CD4-positive, alpha-beta T cell treated with Interleukin-21 for 1 hour (primary cell): ENCODE measurements around the gene IFNB1.

ENCODE experiments used
- DNase-seq: peaks from one replicate; pipeline ENCODE4 v3.0.0-alpha.2; 2020

IFNB1 gene

GRCh38 chr9:21077781-21078180 lies at the start of gene IFNB1:
Gene IFNB1, minus strand, starts transcription at chr9:21077942. Its CDS starts 73 bp downstream, at chr9:21077869.
- DNase-seq, result no peak

DNA sequence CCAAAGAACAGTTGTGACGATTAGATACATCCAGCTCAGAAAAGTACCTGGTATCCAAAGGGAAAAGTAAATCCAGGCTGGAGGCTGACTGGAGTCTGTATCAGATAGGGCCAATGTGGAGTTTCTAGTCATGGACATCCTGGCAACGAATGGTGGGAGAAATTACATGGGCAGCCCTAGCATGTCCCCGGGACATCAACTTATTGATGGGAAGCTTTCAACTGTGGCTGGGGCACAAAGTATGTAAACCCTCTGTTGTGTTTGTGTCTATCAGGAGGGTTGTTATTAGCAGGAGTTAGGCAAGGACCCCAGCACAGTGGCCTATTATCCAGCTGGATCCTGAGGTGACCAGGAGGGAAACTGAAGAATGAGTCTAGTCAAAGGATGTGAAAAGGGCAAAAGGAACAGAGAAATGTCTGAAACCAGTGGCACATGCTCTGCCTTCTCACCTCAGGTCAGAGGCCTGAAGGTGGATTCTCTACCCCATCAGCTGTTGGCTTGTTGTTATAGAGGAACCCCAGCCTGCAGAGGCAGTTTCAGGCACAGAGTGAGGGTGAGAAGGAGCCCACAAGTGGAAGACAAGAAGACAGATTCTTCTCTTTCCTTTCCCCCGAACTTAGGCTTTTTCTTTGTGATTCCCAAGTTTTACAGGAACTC lies 44.0 kb upstream of the IFNB1 start:
- no peak for DNase-seq

GRCh38 chr9:21121079-21121478 lies 43.3 kb upstream of the IFNB1 start:
- no peak for DNase-seq

GRCh38 chr9:21119093-21119770 lies 41.5 kb upstream of the IFNB1 start:
- no peak for DNase-seq

GRCh38 chr9:21114311-21114710 lies 36.6 kb upstream of the IFNB1 start:
- DNase-seq, result no peak

DNA sequence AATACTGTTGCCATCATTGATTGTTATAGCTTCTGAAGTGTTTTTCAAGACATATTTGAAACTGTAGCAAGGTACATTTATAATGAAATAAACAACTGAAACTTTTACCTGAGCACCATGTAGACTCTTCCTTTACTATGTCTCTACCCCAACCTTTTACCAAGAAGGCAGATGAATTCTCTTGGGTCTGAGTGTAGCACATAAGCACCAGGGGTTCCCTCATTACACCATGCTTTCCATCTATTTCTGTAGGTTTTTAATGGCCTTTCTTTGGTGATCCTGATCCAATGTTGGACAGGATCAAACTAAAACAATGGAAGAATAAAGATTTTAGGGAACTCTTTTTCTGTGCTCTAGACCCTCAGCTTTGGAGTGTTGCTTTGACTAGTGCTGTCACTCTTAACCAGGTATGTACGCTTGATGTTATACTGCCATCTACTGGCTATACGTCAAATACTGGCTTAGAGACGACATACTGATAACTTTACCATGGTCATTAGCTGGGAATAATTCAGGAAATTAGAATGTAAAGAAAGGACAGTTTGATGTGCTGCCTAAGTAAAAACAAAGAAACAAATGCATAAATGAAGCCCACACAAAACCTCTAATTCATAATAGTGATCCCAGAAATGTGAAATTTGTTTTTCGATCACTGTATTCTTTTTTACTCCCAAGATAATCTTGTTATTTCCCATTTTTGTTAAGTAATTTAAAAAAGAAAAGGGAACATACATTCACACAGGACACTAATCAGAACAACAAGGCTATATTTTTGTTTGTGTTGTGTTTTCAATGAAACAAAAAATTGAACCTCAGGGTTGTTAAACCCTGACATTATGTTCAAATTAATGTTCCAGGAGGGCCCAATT lies 33.2 kb upstream of the IFNB1 start:
- peak; percentile 78 for DNase-seq

- DNase-seq, result no peak
Observed at GRCh38 chr9:21104787-21105186, 27.0 kb upstream of the IFNB1 start.

DNA sequence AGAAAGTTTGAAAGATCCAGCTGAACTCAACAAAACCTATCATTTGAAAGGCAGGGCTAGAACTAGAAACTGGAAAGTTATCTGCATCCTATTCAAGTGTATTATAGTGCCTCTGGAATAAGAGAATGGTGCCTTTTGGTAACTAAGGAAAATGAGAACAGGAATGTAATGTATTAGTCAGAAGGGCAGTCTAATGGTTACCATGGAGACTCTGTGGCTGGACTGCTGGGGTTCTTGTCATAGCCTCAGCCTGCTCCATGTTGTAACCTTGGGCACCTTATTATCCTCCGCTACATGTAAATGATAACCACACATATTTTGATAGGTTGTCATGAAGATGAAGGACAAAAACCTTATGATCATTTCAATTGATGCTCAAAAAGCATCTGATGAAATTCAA lies 24.6 kb upstream of the IFNB1 start:
- no peak for DNase-seq

DNA sequence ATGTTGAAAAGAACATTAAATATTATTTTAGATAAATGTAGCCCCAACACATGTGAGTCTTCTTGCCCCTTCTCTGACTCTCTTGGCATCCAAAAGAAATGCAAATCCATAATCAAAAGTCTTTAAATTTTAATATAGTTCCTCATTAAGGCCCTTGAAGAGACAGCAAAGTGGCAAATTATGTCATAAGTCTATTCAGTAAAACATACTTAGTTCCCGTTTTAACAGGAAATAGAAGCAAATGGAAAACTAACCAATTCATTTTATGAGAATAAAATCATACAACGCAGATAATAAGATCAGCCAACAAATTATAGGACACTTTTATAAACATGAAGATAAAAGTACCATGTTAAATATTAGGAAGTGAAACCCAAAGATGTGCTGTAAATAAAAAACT lies 20.1 kb upstream of the IFNB1 start:
- no peak for DNase-seq

DNA sequence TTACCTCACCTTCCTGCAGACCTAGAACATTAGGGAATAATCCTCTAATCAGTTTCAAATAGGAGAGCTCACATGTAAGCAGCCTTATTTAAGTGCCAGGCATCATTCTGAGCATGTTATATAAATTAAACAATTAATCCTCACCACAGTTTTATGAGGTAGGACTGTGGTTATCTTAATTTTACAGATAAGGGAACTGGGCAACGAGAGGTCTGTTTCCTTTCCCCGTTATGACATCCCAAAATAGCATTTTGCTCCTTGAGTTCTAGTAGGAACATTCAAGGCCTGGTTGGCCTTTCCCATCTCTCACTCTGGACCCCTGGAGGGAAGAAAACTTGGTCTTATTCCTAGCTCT lies 19.1 kb upstream of the IFNB1 start:
- DNase-seq, result no peak

DNA sequence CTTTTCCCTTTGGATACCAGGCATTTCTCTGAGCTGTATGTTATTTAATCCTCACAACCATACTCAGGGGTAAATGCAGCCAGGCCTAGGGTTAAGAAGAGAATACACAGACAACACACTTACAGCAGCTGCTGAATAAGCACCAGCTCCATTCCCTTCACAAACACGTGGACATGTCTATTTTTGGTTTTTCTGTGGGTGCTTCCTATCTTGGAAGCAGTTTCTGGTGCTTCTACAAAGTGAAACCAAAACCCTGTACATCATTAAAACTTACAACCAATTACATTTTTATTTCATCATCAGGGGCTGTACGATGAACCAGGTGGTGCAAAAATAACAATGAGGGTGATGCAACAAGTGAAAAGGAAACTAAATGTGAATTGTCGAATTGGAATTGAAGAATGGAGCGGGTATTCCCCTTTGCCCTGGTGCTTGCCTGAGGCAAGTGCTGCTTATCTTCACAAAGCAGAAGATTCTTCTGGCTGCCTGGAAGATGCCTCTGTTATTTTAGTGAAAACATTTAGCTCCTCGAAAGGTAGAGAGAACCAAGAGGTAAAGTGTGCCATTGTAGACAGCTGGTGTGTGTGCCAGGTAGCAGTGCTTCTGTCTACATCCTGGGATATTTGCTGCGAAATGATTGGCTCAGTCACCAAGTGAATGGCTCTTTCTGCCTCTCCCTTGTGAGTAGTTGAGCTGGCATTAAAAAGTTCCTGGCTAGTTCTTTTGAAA lies 18.6 kb upstream of the IFNB1 start:
- peak; percentile 81 for DNase-seq

DNA sequence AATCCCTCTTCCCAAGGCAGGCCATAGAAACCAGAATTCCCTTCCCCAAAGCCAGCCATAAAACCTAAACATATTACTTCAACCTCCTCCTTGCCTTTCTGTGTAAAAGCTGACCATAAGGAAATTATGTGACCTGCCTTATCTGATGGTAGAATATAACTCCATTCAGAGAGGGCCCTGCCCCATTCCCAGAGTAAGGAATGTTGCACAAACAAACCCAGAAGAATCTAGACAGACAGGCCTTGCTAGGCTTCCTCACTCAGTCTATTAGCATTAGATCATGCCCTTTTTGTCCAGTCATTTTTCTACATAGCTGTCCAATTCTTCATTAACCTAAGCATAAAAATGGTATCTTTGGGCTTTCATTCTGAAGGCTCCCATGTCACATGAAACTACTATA lies 17.8 kb upstream of the IFNB1 start:
- no peak for DNase-seq

DNA sequence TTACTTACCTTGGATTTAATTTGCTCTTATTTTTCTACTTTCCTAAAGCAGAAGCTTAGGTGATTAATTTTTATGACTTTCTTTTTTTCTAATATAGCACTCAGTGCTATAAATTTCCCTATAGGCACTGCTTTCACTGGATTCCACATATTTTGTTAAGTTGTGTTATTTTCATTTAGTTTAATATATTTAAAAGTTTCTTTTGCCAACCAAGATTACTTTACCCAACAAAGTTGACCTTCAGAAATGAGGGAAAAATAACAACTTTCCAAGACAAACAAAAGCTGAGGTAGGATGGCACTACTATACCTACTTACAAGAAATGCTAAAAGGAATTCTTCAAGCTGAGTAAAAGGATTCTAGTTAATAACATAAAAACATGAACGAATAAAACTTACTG lies 8.8 kb upstream of the IFNB1 start:
- no peak for DNase-seq

- DNase-seq, result no peak
Observed at GRCh38 chr9:21085005-21085404, 7.3 kb upstream of the IFNB1 start.

- no peak for DNase-seq
Observed at GRCh38 chr9:21084242-21084850, 6.6 kb upstream of the IFNB1 start.

- DNase-seq, result no peak
Observed at GRCh38 chr9:21082671-21083070, 4.9 kb upstream of the IFNB1 start.

- DNase-seq, result no peak
Observed at GRCh38 chr9:21081999-21082398, 4.3 kb upstream of the IFNB1 start.

GRCh38 chr9:21081451-21081850 lies 3.7 kb upstream of the IFNB1 start:
- no peak for DNase-seq

- DNase-seq, result no peak
Observed at GRCh38 chr9:21080793-21081192, 3.1 kb upstream of the IFNB1 start.

DNA sequence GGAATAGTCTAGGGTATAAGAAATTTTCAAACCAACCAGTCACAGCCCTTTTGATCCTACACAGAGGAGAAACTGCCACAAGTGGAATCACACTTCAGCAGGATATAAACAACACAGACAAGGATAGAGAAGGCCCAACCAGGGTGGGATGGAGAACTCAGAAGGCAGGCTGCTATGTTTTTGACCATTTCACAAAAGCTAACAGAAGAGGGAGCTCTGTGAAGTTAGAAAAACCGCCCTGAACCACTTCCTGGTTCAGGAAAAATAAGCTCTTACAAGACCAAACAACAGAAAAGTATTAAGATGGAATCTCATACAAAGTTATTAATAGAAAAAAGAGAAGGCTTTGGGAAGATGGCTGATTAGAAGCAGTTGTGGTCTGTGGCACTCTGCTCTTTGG lies 960 bp upstream of the IFNB1 start:
- peak; percentile 18 for DNase-seq

- DNase-seq, result no peak
Observed at GRCh38 chr9:21075484-21075883, 2.3 kb downstream of the IFNB1 start.

- no peak for DNase-seq
Observed at GRCh38 chr9:21070906-21071305, 6.8 kb downstream of the IFNB1 start.

DNA sequence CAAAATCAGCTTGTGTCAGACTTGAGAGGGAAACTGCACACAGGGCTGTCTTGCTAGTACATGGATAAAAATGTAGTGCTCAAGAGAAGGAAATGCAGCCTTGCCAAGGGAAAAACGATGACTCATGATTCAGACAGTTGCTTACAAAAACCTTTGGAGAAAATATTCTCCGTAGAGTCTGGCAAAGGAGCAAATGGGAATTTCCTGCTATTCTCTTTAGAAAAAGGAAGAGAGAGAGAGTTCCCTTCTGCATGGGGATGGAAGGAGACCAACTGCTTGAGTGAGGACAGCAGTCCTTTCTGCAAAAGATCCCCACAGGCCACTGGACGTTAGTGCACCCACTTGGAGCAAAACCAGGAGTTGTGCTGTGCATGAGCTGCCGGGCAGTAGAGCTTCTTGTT lies 7.6 kb downstream of the IFNB1 start:
- no peak for DNase-seq
